ENCODE measurements around the gene ZBTB7A.

Gene ZBTB7A

DNA sequence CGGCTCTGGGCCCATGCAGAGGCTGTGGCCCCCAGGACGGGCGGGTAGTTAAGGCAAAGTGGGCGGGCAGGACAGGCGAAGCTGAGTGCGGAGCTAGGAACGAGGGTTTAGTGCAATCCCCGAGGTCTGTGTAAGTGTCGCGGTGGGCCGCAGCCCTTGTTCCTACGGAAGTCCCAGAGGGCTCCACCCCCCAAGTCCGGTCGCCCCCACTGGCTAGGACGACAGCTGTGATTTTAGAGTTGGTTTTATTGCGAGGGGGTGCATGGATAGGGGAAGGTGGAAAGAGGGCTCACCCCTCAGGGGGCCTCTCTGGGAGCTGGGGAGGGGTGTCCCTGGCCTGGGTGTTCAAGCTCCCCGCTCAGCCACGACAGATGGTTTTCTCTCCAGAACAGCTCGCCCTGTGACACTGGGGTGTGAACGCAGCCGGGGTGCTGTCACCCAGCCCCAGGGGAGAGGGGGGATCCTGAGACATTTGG lies 21.7 kb downstream of the ZBTB7A start:
- peaks cover 15% of the 10 kb centered on the region for H3K36me3 Mint-ChIP-seq (ENCODE audit: low read depth)
- H3K4me3 Mint-ChIP-seq, result no peak overlapping the region
- H3K4me1 Mint-ChIP-seq, result peaks cover 3% of the 10 kb centered on the region
- H3K9me3 Mint-ChIP-seq, result no peaks in the 10 kb centered on the region
- TF ChIP-seq CTCF (IDR thresholded peaks at IDR 0.05; ENCODE audit: unreplicated experiment in 3 of 3), result no peak
- no peak overlapping the region for H3K27ac Mint-ChIP-seq
- no peaks in the 10 kb centered on the region for H3K27me3 Mint-ChIP-seq (ENCODE audit: low read depth)

- Mint-ChIP-seq H3K4me3 (no peak overlapping the region), H3K36me3 (ENCODE audit: low read depth) (peaks cover 12% of the 10 kb centered on the region), H3K9me3 (no peaks in the 10 kb centered on the region), H3K27ac (no peak overlapping the region), H3K4me1 (peaks cover 3% of the 10 kb centered on the region), H3K27me3 (ENCODE audit: low read depth) (no peaks in the 10 kb centered on the region)
- no peak for TF ChIP-seq CTCF (IDR thresholded peaks at IDR 0.05; ENCODE audit: unreplicated experiment in 3 of 3)
These were observed 22.6 kb downstream of the ZBTB7A start for GRCh38 chr19:4043966-4044715.

DNA sequence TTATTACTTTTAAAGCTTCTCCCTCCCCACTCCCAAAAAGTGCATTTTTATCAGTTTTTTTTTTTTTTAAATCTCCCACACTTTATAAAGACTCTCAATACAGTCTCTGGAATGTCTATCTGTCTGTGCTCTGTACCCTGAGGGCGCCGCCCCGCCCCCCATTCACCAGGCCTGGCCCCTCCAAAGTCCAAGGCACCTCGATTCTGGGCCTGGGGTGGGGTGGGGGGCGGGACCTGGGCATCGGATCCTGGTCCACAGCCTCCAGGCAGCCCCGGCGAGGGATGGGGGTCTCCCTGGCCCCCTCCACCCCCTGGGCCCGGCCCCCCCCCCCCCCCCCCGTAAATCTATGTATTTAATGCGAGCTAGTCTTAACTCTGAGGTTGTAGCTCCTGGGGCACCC lies 23.3 kb downstream of the ZBTB7A start:
- H3K36me3 Mint-ChIP-seq (ENCODE audit: low read depth), result peaks cover 12% of the 10 kb centered on the region
- no peaks in the 10 kb centered on the region for H3K27me3 Mint-ChIP-seq (ENCODE audit: low read depth)
- H3K27ac Mint-ChIP-seq, result no peak overlapping the region
- H3K4me1 Mint-ChIP-seq, result peaks cover 3% of the 10 kb centered on the region
- no peak for TF ChIP-seq CTCF (IDR thresholded peaks at IDR 0.05; ENCODE audit: unreplicated experiment in 3 of 3)
- no peaks in the 10 kb centered on the region for H3K9me3 Mint-ChIP-seq
- H3K4me3 Mint-ChIP-seq, result no peak overlapping the region

- H3K4me3 Mint-ChIP-seq, result no peak overlapping the region
- no peak overlapping the region for H3K27ac Mint-ChIP-seq
- peaks cover 3% of the 10 kb centered on the region for H3K4me1 Mint-ChIP-seq
- no peaks in the 10 kb centered on the region for H3K27me3 Mint-ChIP-seq (ENCODE audit: low read depth)
- H3K36me3 Mint-ChIP-seq (ENCODE audit: low read depth), result peaks cover 15% of the 10 kb centered on the region
- no peaks in the 10 kb centered on the region for H3K9me3 Mint-ChIP-seq
- no peak for TF ChIP-seq CTCF (IDR thresholded peaks at IDR 0.05; ENCODE audit: unreplicated experiment in 3 of 3)
These were observed 24.0 kb downstream of the ZBTB7A start for GRCh38 chr19:4042731-4043082.

GRCh38 chr19:4042064-4042730 lies 24.5 kb downstream of the ZBTB7A start:
- no peak overlapping the region for H3K27ac Mint-ChIP-seq
- peaks cover 3% of the 10 kb centered on the region for H3K4me1 Mint-ChIP-seq
- H3K36me3 Mint-ChIP-seq (ENCODE audit: low read depth), result peaks cover 15% of the 10 kb centered on the region
- no peak overlapping the region for H3K4me3 Mint-ChIP-seq
- H3K27me3 Mint-ChIP-seq (ENCODE audit: low read depth), result no peaks in the 10 kb centered on the region
- no peak for TF ChIP-seq CTCF (IDR thresholded peaks at IDR 0.05; ENCODE audit: unreplicated experiment in 3 of 3)
- no peaks in the 10 kb centered on the region for H3K9me3 Mint-ChIP-seq

All from nephron (organoid).